SK-N-SH (cell line): ENCODE results near the gene SYAP1. TPM values are rescaled to one million over a fixed set of nuclear protein-coding genes. Genes with fewer than 3 reads are reported as not detected.
"Not testable (repeated sequence)": the region's sequence is repeated elsewhere in the genome, so short reads cannot be mapped to it uniquely, and the experiment has no call there.

Source experiments
- CTCF ChIA-PET: fragments of 300-600, 350-600 bp; formaldehyde crosslinking; extraction: SDS; loops from one replicate; lab custom pipeline; 2021; lab: Yijun Ruan, JAX
- POLR2A ChIA-PET: fragments of 350-600 bp; sonication (Branson Sonifier 250); formaldehyde crosslinking; extraction: SDS; loops from one replicate; lab custom pipeline; 2020; ENCODE audit warnings: antibody characterized with exemption, inconsistent platforms; lab: Yijun Ruan, JAX
- DNase-seq: peaks from one replicate; pipeline ENCODE4 v3.0.0; 2012
- H2AFZ ChIP-seq: fragments of 200-600 bp; sonication (generic); 2 replicates; pipeline ENCODE4 v1.8.1; 2016; ENCODE audit warnings: antibody characterized with exemption, mild to moderate bottlenecking, low read depth
- H3F3A ChIP-seq: fragments of 200-600 bp; sonication (generic); replicated peaks from 2 replicates; pipeline ENCODE3; 2016; ENCODE audit warnings: antibody characterized with exemption, mild to moderate bottlenecking; ENCODE audit not compliant: insufficient read depth
- H3K27ac ChIP-seq, 2 experiments: fragments of 200-500 bp in 1 of 2; fragments of 200-600 bp in 1 of 2; sonication (Bioruptor generic) in 1 of 2; sonication (generic), shearing (Covaris generic) in 1 of 2; 2 replicates each; pipeline versions ENCODE4 v1.5.1 to v1.6.1; 2014 to 2016; ENCODE audit warnings: low read depth in 2 of 2, inconsistent platforms in 1 of 2, low read length in 1 of 2, mild to moderate bottlenecking in 1 of 2, mixed read lengths in 1 of 2
- H3K27me3 ChIP-seq: fragments of 200-600 bp; sonication (generic), shearing (Covaris generic); 2 replicates; pipeline ENCODE4 v1.6.1; 2016; ENCODE audit warnings: mixed run types; ENCODE audit not compliant: insufficient read depth
- H3K36me3 ChIP-seq, 2 experiments: fragments of 200-500 bp in 1 of 2; fragments of 200-600 bp in 1 of 2; sonication (Bioruptor generic) in 1 of 2; sonication (generic) in 1 of 2; replicated peaks in 1 of 2; 2 replicates each; pipeline versions ENCODE3 to v1.5.1; 2014 to 2016; ENCODE audit warnings: low read length in 1 of 2, mild to moderate bottlenecking in 1 of 2; ENCODE audit not compliant: insufficient read depth in 2 of 2, control insufficient read depth in 1 of 2
- H3K4me1 ChIP-seq, 2 experiments: fragments of 200-500 bp in 1 of 2; fragments of 200-600 bp in 1 of 2; sonication (Bioruptor generic) in 1 of 2; sonication (generic), shearing (Covaris generic) in 1 of 2; 2 replicates each; pipeline versions ENCODE4 v1.5.1 to v1.6.1; 2014 to 2016; ENCODE audit warnings: low read depth in 1 of 2, low read length in 1 of 2, mixed run types in 1 of 2; ENCODE audit not compliant: insufficient read depth in 2 of 2, control insufficient read depth in 1 of 2
- H3K4me2 ChIP-seq: fragments of 200-600 bp; sonication (generic), shearing (Covaris generic); 2 replicates; pipeline ENCODE4 v1.6.1; 2017; ENCODE audit warnings: mixed run types
- H3K4me3 ChIP-seq, 2 experiments: fragments of 200-500 bp in 1 of 2; fragments of 200-600 bp in 1 of 2; sonication (Bioruptor generic) in 1 of 2; sonication (generic), shearing (Covaris generic) in 1 of 2; 2 replicates each; pipeline versions ENCODE4 v1.5.1 to v1.8.1; 2014 to 2016; ENCODE audit warnings: low read depth in 2 of 2, inconsistent platforms in 1 of 2, low read length in 1 of 2, mild to moderate bottlenecking in 1 of 2, mixed read lengths in 1 of 2, moderate library complexity in 1 of 2
- H3K79me2 ChIP-seq: fragments of 200-600 bp; sonication (generic); 2 replicates; pipeline ENCODE4 v1.8.1; 2017; ENCODE audit warnings: mild to moderate bottlenecking; ENCODE audit not compliant: insufficient read depth
- H3K9ac ChIP-seq: fragments of 200-600 bp; sonication (generic); 2 replicates; pipeline ENCODE4 v1.6.1; 2017; ENCODE audit warnings: mixed run types
- H3K9me2 ChIP-seq: fragments of 200-600 bp; sonication (generic); 2 replicates; pipeline ENCODE4 v1.6.1; 2017; ENCODE audit warnings: mixed run types
- H3K9me3 ChIP-seq: fragments of 200-600 bp; sonication (generic); 2 replicates; pipeline ENCODE4 v1.6.1; 2017; ENCODE audit warnings: mixed run types, mild to moderate bottlenecking, moderate library complexity
- H4K20me1 ChIP-seq: fragments of 200-600 bp; sonication (generic); 2 replicates; pipeline ENCODE4 v1.6.1; 2017; ENCODE audit warnings: mild to moderate bottlenecking, mixed run types; ENCODE audit not compliant: insufficient read depth
- EZH2phosphoT487 ChIP-seq: fragments of 200-600 bp; sonication (generic); IDR thresholded peaks from 2 replicates; pipeline ENCODE4 v1.6.1; 2017; ENCODE audit warnings: low read depth, mixed run types, mild to moderate bottlenecking, antibody characterized with exemption, moderate library complexity, borderline replicate concordance
- FOSL2 ChIP-seq: IDR thresholded peaks from 2 replicates; pipeline ENCODE4 v1.4.0; 2012; ENCODE audit warnings: low read depth, mild to moderate bottlenecking, moderate library complexity, borderline replicate concordance
- FOXM1 ChIP-seq: IDR thresholded peaks from 2 replicates; pipeline ENCODE4 v1.4.0; 2012; ENCODE audit warnings: low read depth, mild to moderate bottlenecking
- GABPA ChIP-seq: IDR thresholded peaks from 2 replicates; pipeline ENCODE4 v1.4.0; 2012; ENCODE audit warnings: low read depth, mild to moderate bottlenecking
- GATA2 ChIP-seq: sonication (generic); formaldehyde crosslinking; IDR thresholded peaks from 2 replicates; pipeline ENCODE4 v1.5.0; 2020; ENCODE audit warnings: mild to moderate bottlenecking, missing genetic modification reagents
- JUND ChIP-seq: IDR thresholded peaks from 2 replicates; pipeline ENCODE4 v1.4.0; 2012
- MEF2A ChIP-seq: IDR thresholded peaks from 2 replicates; pipeline ENCODE4 v1.4.0; 2012; ENCODE audit warnings: low read depth, borderline replicate concordance
- MXI1 ChIP-seq: IDR thresholded peaks from 2 replicates; pipeline ENCODE4 v1.6.1; 2012; ENCODE audit warnings: mild to moderate bottlenecking, low read depth, low read length, improper control_type of control experiment
- NRF1 ChIP-seq: IDR thresholded peaks from 2 replicates; pipeline ENCODE4 v1.6.1; 2012; ENCODE audit warnings: low read depth, mild to moderate bottlenecking, low read length
- RCOR1 ChIP-seq: fragments of 150-350 bp; IDR thresholded peaks from 2 replicates; pipeline ENCODE4 v1.6.1; 2017; ENCODE audit warnings: antibody characterized with exemption, low read length
- RFX5 ChIP-seq: IDR thresholded peaks from 2 replicates; pipeline ENCODE4 v1.6.1; 2012; ENCODE audit warnings: mild to moderate bottlenecking, improper control_type of control experiment, low read length
- RXRA ChIP-seq: IDR thresholded peaks from 2 replicates; pipeline ENCODE4 v1.4.0; 2012; ENCODE audit warnings: low read depth, mild to moderate bottlenecking, borderline replicate concordance
- SMC3 ChIP-seq: IDR thresholded peaks from 2 replicates; pipeline ENCODE4 v1.6.1; 2012; ENCODE audit warnings: low read depth, low read length, improper control_type of control experiment
- TAF1 ChIP-seq: IDR thresholded peaks from 2 replicates; pipeline ENCODE4 v1.6.1; 2012; ENCODE audit warnings: low read depth, mild to moderate bottlenecking, low read length, moderate library complexity, borderline replicate concordance
- TCF12 ChIP-seq: IDR thresholded peaks from 2 replicates; pipeline ENCODE4 v1.4.0; 2012
- USF1 ChIP-seq: IDR thresholded peaks from 2 replicates; pipeline ENCODE4 v1.4.0; 2012; ENCODE audit warnings: low read depth, borderline replicate concordance
- WGBS: methylation state at CpG from one replicate; pipeline ENCODE4 v1.1.6; 2017; ENCODE audit warnings: low lambda C conversion rate; 5-methylcytosine and 5-hydroxymethylcytosine counted together
- polyA plus RNA-seq, 3 experiments: library from polyadenylated mRNA; depleted of rRNA; stranded (reverse); fragments of >200 nt; gene quantifications; 2 replicates each; pipeline ENCODE4 v1.2.3, GENCODE V29; 2012
- TF ChIP-seq, protein P1 (sequence below): fragments of 150-350 bp; IDR thresholded peaks from 2 replicates; pipeline ENCODE4 v1.6.1; 2016; ENCODE audit warnings: mild to moderate bottlenecking, low read depth, low read length
- TF ChIP-seq, protein P2 (sequence below): IDR thresholded peaks from 2 replicates; pipeline ENCODE4 v1.4.0; 2012; ENCODE audit warnings: low read depth

The SYAP1 gene
- polyA plus RNA-seq, 1 of the 3 experiments (the other 2 are of a cell fraction) = 11.9 TPM

DNA sequence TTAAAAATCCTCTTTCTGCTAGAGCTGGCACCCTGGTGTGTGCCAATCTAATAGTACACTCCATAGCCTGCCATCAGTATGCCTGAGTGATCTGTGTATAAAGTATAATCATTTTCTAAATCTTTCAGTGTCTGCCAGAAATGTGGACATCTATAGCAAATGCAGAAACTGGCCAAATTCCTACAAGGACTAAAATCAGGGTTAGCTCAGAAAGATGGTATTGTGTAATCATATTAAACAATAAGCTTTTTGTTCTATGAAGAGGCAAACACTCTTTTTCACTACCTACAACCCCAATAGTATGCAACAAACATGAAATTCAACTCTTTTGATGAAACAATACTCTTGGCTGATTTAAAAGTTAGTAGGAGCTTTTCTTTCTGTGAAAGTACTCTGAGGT is 59.1 kb downstream of the SYAP1 start:
- Histone ChIP-seq H3K9ac (no peak overlapping the region), H3K36me3 (no peaks in the 10 kb centered on the region), H3K4me3 (no peak overlapping the region), H3F3A (peaks cover 6% of the 10 kb centered on the region), H3K4me1 (no peaks in the 10 kb centered on the region), H3K79me2 (no peaks in the 10 kb centered on the region), H2AFZ (no peak overlapping the region), H3K27ac (peak overlapping the region in 1 of 2 experiments; percentile 7; a peak in 1 of 4 replicates), H3K27me3 (no peaks in the 10 kb centered on the region), H4K20me1 (no peaks in the 10 kb centered on the region), H3K4me2 (no peak overlapping the region), H3K9me3 (no peaks in the 10 kb centered on the region), H3K9me2 (no peaks in the 10 kb centered on the region)
- POLR2A ChIA-PET = no interaction called here
- no peak for TF ChIP-seq TAF1
- no peak for TF ChIP-seq RXRA
- no peak for TF ChIP-seq MEF2A
- no peak for TF ChIP-seq NRF1
- no peak for TF ChIP-seq EZH2phosphoT487
- no peak for TF ChIP-seq FOSL2
- TF ChIP-seq SMC3 = no peak
- no peak for TF ChIP-seq GABPA
- TF ChIP-seq, protein P1, sequence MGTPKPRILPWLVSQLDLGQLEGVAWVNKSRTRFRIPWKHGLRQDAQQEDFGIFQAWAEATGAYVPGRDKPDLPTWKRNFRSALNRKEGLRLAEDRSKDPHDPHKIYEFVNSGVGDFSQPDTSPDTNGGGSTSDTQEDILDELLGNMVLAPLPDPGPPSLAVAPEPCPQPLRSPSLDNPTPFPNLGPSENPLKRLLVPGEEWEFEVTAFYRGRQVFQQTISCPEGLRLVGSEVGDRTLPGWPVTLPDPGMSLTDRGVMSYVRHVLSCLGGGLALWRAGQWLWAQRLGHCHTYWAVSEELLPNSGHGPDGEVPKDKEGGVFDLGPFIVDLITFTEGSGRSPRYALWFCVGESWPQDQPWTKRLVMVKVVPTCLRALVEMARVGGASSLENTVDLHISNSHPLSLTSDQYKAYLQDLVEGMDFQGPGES = no peak
- TF ChIP-seq MXI1 = no peak
- no peak for TF ChIP-seq FOXM1
- CTCF ChIA-PET = interaction anchor here (1.3 kb wide), 1 partner anchor 48 kb away, joined by 3 read pairs; no protein-coding TSS in a partner anchor
- no peak for DNase-seq

GRCh38 chrX:16778993-16779392 is 59.6 kb downstream of the SYAP1 start:
- no peak overlapping the region for H3K4me2 ChIP-seq
- H3K4me3 ChIP-seq = no peak overlapping the region
- H3K9me2 ChIP-seq = no peaks in the 10 kb centered on the region
- no peak for DNase-seq
- H4K20me1 ChIP-seq = no peaks in the 10 kb centered on the region
- POLR2A ChIA-PET = no interaction called here
- H3K27ac ChIP-seq = peak overlapping the region in 1 of 2 experiments; percentile 7; a peak in 1 of 4 replicates
- H2AFZ ChIP-seq = no peak overlapping the region
- no peaks in the 10 kb centered on the region for H3K4me1 ChIP-seq
- H3K27me3 ChIP-seq = no peaks in the 10 kb centered on the region
- H3K9me3 ChIP-seq = no peaks in the 10 kb centered on the region
- TF ChIP-seq SMC3 = no peak
- no peak for TF ChIP-seq FOXM1
- TF ChIP-seq, protein P2, sequence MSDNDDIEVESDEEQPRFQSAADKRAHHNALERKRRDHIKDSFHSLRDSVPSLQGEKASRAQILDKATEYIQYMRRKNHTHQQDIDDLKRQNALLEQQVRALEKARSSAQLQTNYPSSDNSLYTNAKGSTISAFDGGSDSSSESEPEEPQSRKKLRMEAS = no peak
- TF ChIP-seq JUND = no peak
- no peak for TF ChIP-seq FOSL2
- no peak for TF ChIP-seq RCOR1
- no peak for TF ChIP-seq USF1
- no peak for TF ChIP-seq TCF12
- TF ChIP-seq RFX5 = no peak
- TF ChIP-seq GATA2 = no peak
- H3K36me3 ChIP-seq = no peaks in the 10 kb centered on the region
- H3F3A ChIP-seq = peaks cover 6% of the 10 kb centered on the region
- H3K79me2 ChIP-seq = no peaks in the 10 kb centered on the region
- CTCF ChIA-PET = interaction anchor here (1.3 kb wide), 1 partner anchor 47 kb away, joined by 3 read pairs; no protein-coding TSS in a partner anchor
- no peak overlapping the region for H3K9ac ChIP-seq

- DNase-seq, H3K79me2 ChIP-seq, H3K27me3 ChIP-seq, POLR2A ChIA-PET, H3K36me3 ChIP-seq, H3K4me2 ChIP-seq, H3K9ac ChIP-seq, H3K27ac ChIP-seq, H3K4me3 ChIP-seq, H3K9me3 ChIP-seq, H2AFZ ChIP-seq, H3K4me1 ChIP-seq, H3F3A ChIP-seq, H4K20me1 ChIP-seq, H3K9me2 ChIP-seq: not testable (repeated sequence)
- 16% methylated on average over 2 of the region's 2 CpGs for WGBS
- CTCF ChIA-PET = interaction anchor here (1.3 kb wide), 1 partner anchor 47 kb away, joined by 3 read pairs; no protein-coding TSS in a partner anchor
Observed at GRCh38 chrX:16779815-16780214, 60.4 kb downstream of the SYAP1 start.
